ENCODE data around the gene NXT1.

Gene NXT1

DNA sequence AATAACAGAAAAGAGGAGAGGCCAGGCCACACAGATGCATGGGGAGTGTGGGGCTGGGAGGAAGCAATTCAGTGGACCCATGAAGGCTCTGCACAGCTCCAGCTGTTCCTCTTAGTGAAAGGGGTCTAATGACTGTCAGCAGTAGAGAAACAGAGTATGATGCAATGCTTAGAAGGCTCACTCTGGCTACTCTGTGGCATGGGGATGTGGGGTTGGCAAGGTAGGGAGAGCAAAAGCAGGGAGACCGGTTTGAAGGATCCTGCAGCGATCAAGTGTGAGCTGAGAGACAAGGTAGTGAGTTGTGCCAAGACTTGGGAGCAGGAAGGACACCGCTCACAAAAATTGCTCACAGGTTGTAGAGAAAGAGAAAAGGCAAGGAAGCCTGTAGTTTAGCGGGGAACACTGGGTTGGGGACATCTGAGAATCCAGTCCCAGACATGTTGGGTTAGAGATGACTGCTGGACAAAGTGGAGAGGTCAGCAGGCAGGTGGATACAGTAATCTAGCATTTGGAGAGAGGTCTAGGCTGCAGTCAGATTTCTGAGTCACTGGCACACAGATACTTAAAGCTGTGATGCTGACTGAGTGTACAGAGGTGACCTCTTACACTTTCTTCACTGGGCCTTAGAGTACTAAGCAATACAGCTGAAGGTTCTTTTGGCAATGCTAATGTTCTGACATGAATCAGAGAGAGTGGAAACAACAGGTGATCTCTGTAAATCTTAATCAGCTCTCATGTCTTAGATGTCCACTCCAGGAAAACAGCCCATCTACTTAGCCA, 43.6 kb downstream of the NXT1 start:
- no peak for DNase-seq

DNA sequence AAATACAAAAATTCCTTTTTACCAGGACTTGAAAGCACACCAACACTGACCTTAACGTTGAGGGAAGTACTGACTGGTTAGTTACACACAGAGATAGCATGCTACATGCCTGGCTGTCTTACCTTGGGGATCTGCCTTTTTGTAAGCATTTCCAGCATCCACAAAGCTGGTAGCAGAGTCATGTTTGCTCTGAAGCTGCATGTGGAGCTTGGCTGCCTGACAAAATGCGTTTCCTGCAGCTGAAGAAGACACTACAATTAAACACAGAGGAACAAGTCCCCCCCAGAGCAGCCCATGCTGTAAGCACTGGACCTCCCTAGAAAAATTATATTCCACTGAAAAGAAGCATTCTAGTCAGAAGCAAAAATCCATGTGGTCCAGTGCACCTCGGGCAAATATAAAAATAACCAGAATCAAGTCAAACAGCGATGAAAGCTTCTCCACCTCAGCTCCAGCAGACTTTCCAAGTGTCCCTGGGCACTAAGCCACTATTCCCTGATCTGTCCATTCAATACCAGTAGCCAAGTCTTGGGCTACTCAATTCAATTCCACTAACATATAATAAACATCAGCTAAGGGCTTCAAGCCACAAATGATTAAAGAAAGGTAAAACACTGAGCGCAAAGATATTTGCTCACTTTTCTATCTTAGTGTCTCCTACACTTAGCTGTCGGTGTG, 46.5 kb downstream of the NXT1 start:
- DNase-seq = no peak

DNA sequence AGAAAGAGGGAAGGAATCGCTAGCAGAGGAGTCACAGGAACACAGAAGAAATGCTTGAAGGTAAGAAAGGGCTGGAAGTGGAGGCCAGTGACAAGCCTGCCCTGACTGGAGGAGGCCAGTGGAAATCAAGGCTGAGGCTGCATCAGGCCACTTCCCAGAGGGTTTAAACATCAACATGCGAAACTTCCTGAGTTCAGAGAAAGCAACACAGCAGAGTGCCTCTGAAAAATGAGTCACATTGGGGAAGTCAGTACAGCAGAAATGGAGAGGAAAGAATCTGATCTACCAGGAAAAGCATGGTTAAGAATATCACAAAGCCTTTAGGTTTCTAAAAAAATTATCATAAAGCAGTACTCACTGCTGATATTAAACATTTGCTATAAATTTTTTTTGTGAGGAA, 47.4 kb downstream of the NXT1 start:
- DNase-seq = no peak

DNA sequence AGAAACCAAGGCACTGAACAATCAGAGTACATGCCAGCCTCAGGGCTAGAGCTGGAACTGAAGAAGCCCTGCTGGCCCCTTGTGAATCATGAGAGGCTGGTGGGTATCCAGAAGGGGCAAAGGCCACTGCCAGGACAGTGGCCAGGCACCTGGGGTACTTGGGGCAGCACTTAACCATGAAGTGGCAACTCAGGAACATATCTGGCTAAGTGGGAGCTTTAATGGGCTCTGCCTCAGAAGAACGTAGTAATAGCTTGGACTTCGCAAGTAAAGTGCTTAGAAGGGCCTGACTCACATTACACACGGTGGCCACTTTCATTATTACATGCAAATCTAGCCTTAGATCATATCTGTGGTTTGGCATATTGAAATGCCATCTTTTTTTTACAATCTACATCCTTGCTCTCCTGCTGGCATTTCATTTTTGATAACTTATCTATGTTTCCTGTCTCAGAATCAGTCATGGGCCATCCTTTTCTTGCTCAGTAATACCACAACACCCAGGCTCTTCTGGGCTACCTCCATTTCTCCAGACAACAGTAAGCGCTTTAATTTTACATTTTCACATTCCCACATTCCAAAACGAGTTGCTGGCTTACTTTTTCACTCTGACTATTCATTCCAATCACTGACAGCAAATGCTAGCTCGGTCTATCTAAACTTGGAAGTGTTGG, 49.1 kb downstream of the NXT1 start:
- peak; percentile 65 for DNase-seq

DNA sequence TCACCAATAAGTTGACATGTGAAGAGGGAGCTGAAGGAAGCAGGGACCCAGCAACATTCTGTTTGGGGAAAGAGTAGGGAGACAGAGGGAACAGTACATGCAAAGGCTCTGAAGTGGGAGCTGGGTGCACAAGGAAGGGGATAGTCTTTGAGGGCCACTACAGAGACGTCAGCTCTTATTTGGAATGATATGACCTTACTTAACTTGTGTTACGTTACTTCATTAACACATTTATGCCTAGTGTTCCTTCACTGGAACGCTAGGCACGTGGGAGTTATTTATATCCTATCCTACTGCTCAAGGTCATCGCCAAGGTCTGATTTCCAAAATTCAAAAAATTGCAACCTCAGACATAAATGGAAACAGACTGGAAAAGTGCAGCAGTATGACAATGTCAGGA, 50.5 kb downstream of the NXT1 start:
- DNase-seq = no peak

DNA sequence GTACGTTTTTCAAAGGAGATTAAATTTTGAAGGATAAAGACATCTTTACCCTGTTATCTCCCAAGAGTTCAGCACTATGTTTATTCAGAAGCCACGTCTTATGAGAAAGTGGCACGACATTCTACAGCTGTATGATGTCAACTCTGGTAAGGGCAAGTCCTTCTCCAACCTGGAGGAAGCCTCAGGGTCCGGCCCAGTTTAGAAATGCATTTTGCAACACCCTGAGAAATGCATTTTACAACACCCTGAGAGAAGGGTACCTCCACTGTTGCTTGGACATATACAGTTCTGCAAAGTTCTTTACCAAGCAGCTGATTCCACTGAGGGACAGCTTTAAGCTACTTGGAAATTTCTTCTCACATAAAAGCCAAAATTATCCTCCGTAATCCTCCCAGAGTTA, 53.2 kb downstream of the NXT1 start:
- DNase-seq = no peak

DNA sequence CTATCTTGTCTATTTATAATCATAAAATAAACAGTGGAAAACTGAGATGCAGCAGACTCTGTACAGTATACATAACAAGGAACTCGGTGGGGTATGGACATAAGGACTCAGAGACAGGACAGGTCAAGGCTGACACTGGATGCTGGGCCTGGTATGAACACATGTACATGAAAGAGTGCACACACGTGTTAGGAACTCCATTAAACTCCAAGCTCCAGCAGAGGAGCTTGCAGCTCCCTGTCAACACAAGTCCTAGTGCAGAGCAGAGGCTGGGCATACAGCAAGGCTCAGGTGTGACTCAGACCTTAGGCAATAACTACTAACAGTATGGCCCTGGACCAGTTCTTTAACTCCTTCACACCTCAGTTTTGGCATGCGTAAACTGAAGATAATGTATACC, 53.6 kb downstream of the NXT1 start:
- no peak for DNase-seq

Data from hematopoietic multipotent progenitor cell treated with erythropoietin and hydrocortisone succinate and interleukin-3 and kit ligand, for 6 days (in vitro differentiated cells).